K562 (cell line): ENCODE measurements around the gene ZNF831. TPM values are rescaled to one million over a fixed set of nuclear protein-coding genes. Genes with fewer than 3 reads are reported as not detected.

Experiments used
- ATAC-seq: fragments of 200-7000 bp; cut with Tn5 transposase; 3 replicates; pipeline ENCODE4 v1.9.1; 2020; ENCODE audit warnings: moderate library complexity
- BruUV-seq: library from RNA; stranded (reverse); fragments of 400-500 nt; replicated peaks from 2 replicates; lab custom pipeline; 2021; lab: Mats Ljungman, UMichigan
- CTCF ChIA-PET: fragments of 300-600 bp; formaldehyde crosslinking; extraction: SDS; loops from one replicate; lab custom pipeline; 2021; ENCODE audit warnings: low intra/inter-chr PET ratio; lab: Yijun Ruan, JAX
- POLR2A ChIA-PET: fragments of 300-600, 350-650 bp; sonication (Branson Sonifier 250); formaldehyde crosslinking; extraction: SDS; loops from one replicate; lab custom pipeline; 2021; ENCODE audit warnings: antibody characterized with exemption, inconsistent platforms; lab: Yijun Ruan, JAX
- DNase-seq, 4 experiments: peaks; one replicate each; pipeline versions ENCODE4 v3.0.0 to v3.0.0-alpha.2; 2011 to 2018; ENCODE audit warnings: low spot score in 3 of 4, mixed read lengths in 3 of 4; ENCODE audit errors: extremely low read depth in 1 of 4
- FAIRE-seq: peaks from 2 replicates; lab custom pipeline; 2011; peaks lifted over from hg19 to GRCh38; lab: Jason Lieb, UNC
- H2AFZ ChIP-seq: 2 replicates; pipeline ENCODE4 v1.6.0; 2011; ENCODE audit warnings: low read depth, low read length, control low read depth, inconsistent platforms
- H3K27ac ChIP-seq: fragments of 200-600 bp; 3 replicates; pipeline ENCODE4 v1.8.0; 2011; ENCODE audit warnings: low read depth, mild to moderate bottlenecking, control low read depth, inconsistent platforms, low read length, moderate library complexity, mixed read lengths; ENCODE audit errors: extremely low read depth
- H3K27me3 ChIP-seq, 2 experiments: fragments of 300-600 bp in 1 of 2; 2 replicates in 1 of 2; 3 replicates in 1 of 2; pipeline versions ENCODE4 v1.6.0 to v1.8.0; 2011; ENCODE audit warnings: inconsistent platforms in 2 of 2, low read length in 2 of 2, mild to moderate bottlenecking in 1 of 2, mixed read lengths in 1 of 2, moderate library complexity in 1 of 2; ENCODE audit not compliant: control insufficient read depth in 2 of 2, insufficient read depth in 2 of 2
- H3K36me3 ChIP-seq: fragments of 300-600 bp; 3 replicates; pipeline ENCODE4 v1.8.0; 2011; ENCODE audit warnings: mild to moderate bottlenecking, low read length, inconsistent platforms; ENCODE audit not compliant: control insufficient read depth, insufficient read depth
- H3K4me1 ChIP-seq, 2 experiments: fragments of 200-600 bp in 1 of 2; replicated peaks in 1 of 2; 2 replicates in 1 of 2; 3 replicates in 1 of 2; pipeline versions ENCODE4 v1.5.1 to v1.8.0; 2011; ENCODE audit warnings: inconsistent platforms in 2 of 2, low read length in 2 of 2, mild to moderate bottlenecking in 1 of 2, mixed read lengths in 1 of 2, moderate library complexity in 1 of 2; ENCODE audit not compliant: control insufficient read depth in 2 of 2, insufficient read depth in 2 of 2
- H3K4me2 ChIP-seq: 2 replicates; pipeline ENCODE4 v1.6.1; 2011; ENCODE audit warnings: low read length, control low read depth, inconsistent platforms, mixed read lengths; ENCODE audit not compliant: insufficient read depth
- H3K4me3 ChIP-seq: fragments of 200-600 bp; sonication (generic), shearing (Covaris generic); 2 replicates; pipeline ENCODE4 v1.5.1; 2016; ENCODE audit warnings: control low read depth, inconsistent platforms
- H3K79me2 ChIP-seq: fragments of 200-600 bp; 3 replicates; pipeline ENCODE4 v1.8.0; 2011; ENCODE audit warnings: low read length, inconsistent platforms; ENCODE audit not compliant: control insufficient read depth, insufficient read depth
- H3K9ac ChIP-seq, 2 experiments: 2 replicates each; pipeline versions ENCODE4 v1.6.0 to v1.6.1; 2011; ENCODE audit warnings: low read depth in 2 of 2, low read length in 2 of 2, control low read depth in 1 of 2, inconsistent platforms in 1 of 2, mild to moderate bottlenecking in 1 of 2, mixed read lengths in 1 of 2; ENCODE audit not compliant: insufficient read depth in 1 of 2
- H3K9me1 ChIP-seq: one replicate; pipeline ENCODE4 v1.6.0; 2011; ENCODE audit warnings: inconsistent platforms, mild to moderate bottlenecking, low read length, moderate library complexity; ENCODE audit not compliant: control insufficient read depth, insufficient read depth
- H3K9me3 ChIP-seq: replicated peaks from 2 replicates; pipeline ENCODE4 v1.5.1; 2011; ENCODE audit warnings: low read depth, low read length, inconsistent platforms; ENCODE audit not compliant: control insufficient read depth, insufficient read depth
- H4K20me1 ChIP-seq: replicated peaks from 2 replicates; pipeline ENCODE4 v1.6.1; 2011; ENCODE audit warnings: low read length, inconsistent platforms, mixed read lengths; ENCODE audit not compliant: control insufficient read depth, insufficient read depth
- C11orf30 ChIP-seq: fragments of 450-650 bp; IDR thresholded peaks from 2 replicates; pipeline ENCODE4 v1.6.1; 2016; ENCODE audit warnings: low read depth, mild to moderate bottlenecking
- KDM5B ChIP-seq: fragments of 200-600 bp; sonication (generic); IDR thresholded peaks from 2 replicates; pipeline ENCODE4 v1.6.1; 2012; ENCODE audit warnings: low read depth, mild to moderate bottlenecking, moderate library complexity, low read length, control low read depth, inconsistent platforms; ENCODE audit not compliant: insufficient replicate concordance
- RBM25 ChIP-seq: fragments of 200-400 bp; formaldehyde crosslinking; IDR thresholded peaks from 2 replicates; pipeline ENCODE4 v1.6.1; 2018; ENCODE audit warnings: low read length, low read depth, moderate library complexity; ENCODE audit not compliant: severe bottlenecking
- SETDB1 ChIP-seq: IDR thresholded peaks from one replicate; pipeline ENCODE4 v1.6.1; 2012; ENCODE audit warnings: low read length, control low read depth, inconsistent platforms
- TFAM ChIP-seq: fragments of 250-450 bp; sonication (Bioruptor Pico); conservative IDR thresholded peaks from 2 replicates; pipeline ENCODE4 v1.5.0; 2021; ENCODE audit warnings: mild to moderate bottlenecking, moderate library complexity
- WGBS: fragments of 100-300 bp; shearing (Covaris generic); methylation state at CpG from one replicate; pipeline ENCODE4 v1.1.6; 2016; ENCODE audit warnings: low coverage, mixed read lengths; ENCODE audit not compliant: insufficient coverage; ENCODE audit errors: missing lambda C conversion rate; 5-methylcytosine and 5-hydroxymethylcytosine counted together
- in situ Hi-C: fragments of 300-500 bp; cut with MboI; formaldehyde crosslinking; loops from 4 replicates; pipeline ENCODE4 v1.15.0; 2018; ENCODE audit warnings: inconsistent platforms, mixed read lengths
- intact Hi-C: fragments of 100-400 bp; cut with micrococcal nuclease; formaldehyde crosslinking; loops from 2 replicates; pipeline ENCODE4 v1.14.2; 2022
- polyA plus RNA-seq, 8 experiments: library from polyadenylated mRNA; depleted of rRNA in 4 of 8; stranded (reverse) in 5 of 8; unstranded in 3 of 8; fragments of >200 nt; fragmentation: Nextera tagmentation in 2 of 8; fragmentation: Illumina TruSeq in 1 of 8; extraction: Ambion mirVana in 2 of 8; extraction: Trizol in 1 of 8; gene quantifications; 2 replicates each; pipeline versions ENCODE4 v1.2.1 to v1.2.3, GENCODE V29; 2011 to 2014; ENCODE audit warnings: inconsistent platforms in 1 of 8, missing spikeins in 1 of 8
- total RNA-seq, 7 experiments: library from RNA; depleted of rRNA in 6 of 7; stranded (reverse); fragments of >200 nt in 6 of 7; fragmentation: Illumina TruSeq in 2 of 7; extraction: Trizol in 2 of 7; gene quantifications; 2 replicates each; pipeline versions ENCODE4 v1.2.1 to v1.2.3, GENCODE V29; 2011 to 2021; ENCODE audit warnings: low replicate concordance in 1 of 7

ZNF831 gene
- total and polyA plus RNA-seq, 9 of the 15 experiments (the other 6 are each of a cell fraction or from before 2014, with no cell fraction given) = not detected

DNA sequence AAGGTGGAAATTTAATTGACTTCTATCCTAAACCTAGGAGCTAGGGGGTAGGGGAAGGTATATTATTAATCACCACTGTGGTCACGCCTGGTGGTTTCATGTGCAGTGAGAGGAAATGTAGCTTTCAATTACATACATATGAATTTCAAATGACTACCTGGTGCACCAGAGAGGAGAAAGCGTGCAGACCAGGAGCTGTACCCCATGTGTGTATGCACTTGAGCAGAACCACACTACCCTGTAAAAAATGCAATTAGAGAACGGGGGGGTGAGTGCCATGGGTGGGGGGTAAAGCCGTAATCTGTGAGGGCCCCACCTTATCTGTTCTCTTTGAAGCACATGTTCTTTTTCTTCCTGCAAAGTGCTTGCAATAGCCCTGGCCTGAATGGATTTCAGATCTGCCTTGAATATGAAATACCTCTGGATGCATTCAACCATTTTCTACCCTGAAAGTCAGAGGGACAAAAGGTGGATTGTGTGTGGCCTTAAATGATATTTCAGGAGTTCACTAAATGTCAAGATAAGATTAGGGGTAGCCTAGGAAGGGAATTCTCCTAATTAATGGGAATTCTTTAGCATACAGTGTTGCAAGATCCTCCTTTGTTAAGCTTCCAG, 105.9 kb downstream of the ZNF831 start:
- no TSS peak for BruUV-seq
- Histone ChIP-seq H3K4me1 (no peaks in the 10 kb centered on the region), H3K9ac (no peak overlapping the region), H3K4me2 (no peak overlapping the region), H3K36me3 (no peaks in the 10 kb centered on the region), H3K9me3 (no peaks in the 10 kb centered on the region), H2AFZ (no peak overlapping the region), H3K27ac (no peak overlapping the region), H3K9me1 (no peaks in the 10 kb centered on the region), H3K79me2 (no peaks in the 10 kb centered on the region), H3K4me3 (no peak overlapping the region), H3K27me3 (peaks cover 10 to 25% of the 10 kb centered on the region in 2 experiments; a peak in 4 of 5 replicates), H4K20me1 (peaks cover 6% of the 10 kb centered on the region)
- WGBS = 1% methylated on average over 4 of the region's 4 CpGs
- intact Hi-C loops = no loop called here
- FAIRE-seq = no peak
- ATAC-seq = no peak
- TF ChIP-seq TFAM (no peak), KDM5B (no peak), SETDB1 (no peak)
- POLR2A ChIA-PET = interaction anchor here (0.6 to 0.7 kb wide), 2 partner anchors 17 to 64 kb away, joined by 3 read pairs; no protein-coding TSS in a partner anchor
- CTCF ChIA-PET = no interaction called here
- no peak for DNase-seq
- in situ Hi-C loops = no loop called here

DNA sequence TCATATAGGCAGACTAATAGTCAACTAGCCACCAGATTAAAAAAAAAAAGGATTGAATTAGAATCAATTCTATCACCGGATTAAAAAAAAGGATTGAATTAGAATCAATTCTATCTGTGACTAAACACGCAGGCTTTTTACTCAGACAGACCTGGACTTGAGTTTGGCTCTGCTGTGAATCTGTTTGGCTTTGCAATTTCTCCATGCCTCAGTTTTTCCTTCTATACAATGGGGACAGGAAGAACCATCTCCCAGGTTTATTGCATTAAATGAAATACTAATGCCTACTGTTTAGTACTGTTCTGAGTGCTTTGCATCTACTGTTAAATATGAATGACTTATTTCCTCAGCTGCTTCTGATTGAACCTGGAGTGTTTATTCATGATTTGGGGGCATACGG, 106.8 kb downstream of the ZNF831 start:
- Histone ChIP-seq H2AFZ (no peak overlapping the region), H3K4me3 (no peak overlapping the region), H3K79me2 (no peaks in the 10 kb centered on the region), H3K9ac (no peak overlapping the region), H3K9me1 (no peaks in the 10 kb centered on the region), H3K4me1 (no peaks in the 10 kb centered on the region), H3K27ac (no peak overlapping the region), H3K27me3 (peaks cover 14 to 31% of the 10 kb centered on the region in 2 experiments; a peak in 4 of 5 replicates), H4K20me1 (peaks cover 6% of the 10 kb centered on the region), H3K36me3 (no peaks in the 10 kb centered on the region), H3K4me2 (no peak overlapping the region), H3K9me3 (no peaks in the 10 kb centered on the region)
- FAIRE-seq (no peak), DNase-seq (no peak), ATAC-seq (no peak)
- POLR2A ChIA-PET = no interaction called here
- no TSS peak for BruUV-seq
- TF ChIP-seq RBM25 (peak; percentile 32), C11orf30 (no peak)
- 0% methylated on average over 3 of the region's 3 CpGs for WGBS
- intact Hi-C loops (no loop called here), in situ Hi-C loops (no loop called here)
- CTCF ChIA-PET = no interaction called here
